ENCODE results near the gene NAA10.

NAA10 gene

GRCh38 chrX:153881281-153881680, 53.6 kb downstream of the NAA10 start:
- DNase-seq: no peak

- DNase-seq: no peak
These were observed 54.4 kb downstream of the NAA10 start for GRCh38 chrX:153880440-153880815.

- DNase-seq: no peak
These were observed 54.9 kb downstream of the NAA10 start for GRCh38 chrX:153879741-153880439.
